Measurements from ENCODE around the gene NPAS1.
"Not testable (repeated sequence)": the region's sequence is repeated elsewhere in the genome, so short reads cannot be mapped to it uniquely, and the experiment has no call there.

NPAS1 gene

GRCh38 chr19:46990991-46991676, 28.5 kb upstream of the NPAS1 start:
- peak; percentile 80 for DNase-seq

DNA sequence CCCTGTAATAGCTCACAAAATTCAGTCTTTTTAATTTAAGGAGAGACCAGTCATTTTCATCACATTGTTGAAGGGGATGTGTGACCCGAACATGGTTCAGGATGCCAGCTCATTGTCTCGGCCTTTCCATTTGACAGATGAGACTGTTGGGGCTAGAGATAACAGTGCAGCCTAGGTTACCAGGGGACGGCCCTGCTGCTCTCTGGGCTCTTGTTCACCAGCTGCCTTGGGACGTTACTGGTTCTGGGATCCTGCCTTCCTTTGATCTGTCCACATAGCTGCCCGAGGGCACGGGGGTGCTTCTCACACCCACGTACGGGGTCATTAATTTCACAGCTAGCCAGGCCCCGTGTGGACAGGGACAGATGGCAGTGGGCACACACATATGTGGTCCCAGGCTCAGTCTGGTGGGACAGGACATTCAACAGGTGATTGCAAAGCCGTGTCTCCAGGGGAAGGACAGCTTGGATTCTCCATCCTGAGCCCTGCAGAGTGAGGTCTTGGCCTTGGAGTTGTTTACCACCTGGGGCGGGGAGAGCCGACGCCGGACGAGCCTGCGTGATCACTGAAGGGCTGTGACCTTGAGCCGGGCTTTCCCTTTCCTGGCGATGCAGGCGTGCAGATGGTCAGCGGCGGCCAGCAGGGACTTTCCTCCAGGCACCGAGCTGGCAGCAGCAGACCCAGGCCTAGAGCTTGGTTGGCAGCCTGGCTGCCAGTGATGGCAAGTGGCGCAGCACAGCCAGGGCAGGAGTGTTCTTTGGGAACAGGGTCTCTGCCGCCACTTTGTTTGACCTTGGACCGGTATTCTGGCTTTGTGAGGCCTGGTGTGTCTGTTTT, 26.7 kb upstream of the NPAS1 start:
- no peak for DNase-seq

DNA sequence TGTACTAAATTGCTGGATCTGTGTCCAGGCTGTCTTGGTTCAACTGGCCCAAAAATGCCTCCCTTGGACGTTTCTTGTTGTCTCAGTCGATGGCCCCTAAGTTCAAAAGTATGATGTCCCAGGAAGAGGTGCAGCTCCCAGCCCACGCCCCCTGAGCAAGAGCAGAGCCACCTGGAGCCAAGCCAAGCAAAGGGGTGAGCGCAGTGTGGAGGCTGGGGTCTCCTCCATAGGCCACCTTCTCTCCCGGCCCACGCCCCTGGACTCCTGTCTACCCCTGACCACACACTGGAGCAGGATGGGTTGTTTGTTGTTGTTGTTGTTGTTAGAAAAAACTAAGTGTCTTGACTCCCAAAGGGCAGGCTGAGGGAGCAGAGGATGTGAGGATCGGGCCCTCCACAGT, 26.0 kb upstream of the NPAS1 start:
- DNase-seq, result no peak

DNA sequence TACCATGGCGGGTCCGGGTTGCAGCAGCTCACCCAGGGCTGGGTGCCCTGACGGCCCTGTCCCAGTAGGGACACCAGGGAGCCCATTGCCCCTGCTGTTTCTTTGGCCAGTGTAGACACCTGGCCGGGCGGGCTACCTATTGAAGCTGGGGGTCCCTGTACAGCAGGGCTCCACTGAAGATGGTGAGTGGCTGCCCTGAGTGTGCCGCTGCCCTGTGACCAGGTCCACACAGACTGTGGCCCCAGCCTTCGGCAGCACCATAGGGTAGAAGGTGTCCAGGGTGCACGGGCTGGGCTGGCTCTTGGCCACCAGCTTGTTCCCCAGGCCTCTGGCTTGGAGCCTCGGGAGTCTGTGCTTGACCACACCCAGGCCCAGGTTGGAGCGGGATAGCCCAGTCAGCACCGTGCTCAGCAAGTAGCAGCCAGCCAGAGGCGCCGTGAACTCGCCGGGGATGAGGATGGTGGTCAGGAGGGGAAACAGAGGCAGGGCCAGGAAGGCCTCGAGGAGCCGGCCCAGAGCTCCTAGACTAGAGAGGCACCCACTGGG, 25.4 kb upstream of the NPAS1 start:
- DNase-seq, result no peak

DNA sequence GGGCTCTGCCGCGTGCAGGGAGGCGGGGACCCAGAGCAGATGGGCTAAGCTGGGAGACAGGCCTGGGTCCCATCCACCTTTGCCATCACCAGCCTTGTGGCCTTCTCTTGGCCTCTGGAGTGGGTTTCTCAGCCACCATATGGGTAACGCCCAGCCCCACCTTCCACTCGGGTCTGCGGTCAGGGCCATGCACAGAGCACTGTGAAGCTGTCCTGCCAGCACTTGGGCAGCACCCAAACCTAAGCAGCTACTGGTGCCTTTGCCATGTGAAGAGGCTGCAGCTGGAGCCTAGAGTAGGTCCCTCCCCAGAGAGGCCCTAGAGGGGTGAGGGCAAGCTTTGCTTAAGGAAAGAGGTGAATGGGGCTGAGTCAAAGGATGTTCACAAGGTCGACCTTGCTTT, 24.1 kb upstream of the NPAS1 start:
- no peak for DNase-seq

- no peak for DNase-seq
These were observed 21.1 kb upstream of the NPAS1 start for GRCh38 chr19:46998445-46999125.

GRCh38 chr19:46999377-46999776, 20.3 kb upstream of the NPAS1 start:
- DNase-seq, result no peak

DNA sequence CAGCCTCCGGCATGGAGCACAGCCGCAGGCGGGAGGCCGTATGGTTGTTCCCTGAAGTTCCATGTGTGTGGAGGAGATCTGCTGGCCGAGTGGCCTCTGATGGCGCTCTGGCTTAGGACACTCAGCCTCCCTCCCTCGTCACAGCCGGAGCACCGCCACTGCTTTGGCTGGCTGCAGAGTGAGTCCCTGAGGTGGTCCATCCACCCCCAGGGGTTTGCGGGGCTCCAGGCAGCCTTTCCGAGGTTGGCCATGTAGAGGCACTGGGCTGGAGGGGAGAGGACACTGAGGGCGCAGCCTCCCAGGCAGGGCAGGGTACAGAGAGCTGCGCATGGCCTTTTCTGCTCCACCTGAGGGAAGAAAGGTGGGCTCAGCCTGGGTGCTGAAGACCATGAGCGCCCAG, 19.8 kb upstream of the NPAS1 start:
- DNase-seq, result no peak

DNA sequence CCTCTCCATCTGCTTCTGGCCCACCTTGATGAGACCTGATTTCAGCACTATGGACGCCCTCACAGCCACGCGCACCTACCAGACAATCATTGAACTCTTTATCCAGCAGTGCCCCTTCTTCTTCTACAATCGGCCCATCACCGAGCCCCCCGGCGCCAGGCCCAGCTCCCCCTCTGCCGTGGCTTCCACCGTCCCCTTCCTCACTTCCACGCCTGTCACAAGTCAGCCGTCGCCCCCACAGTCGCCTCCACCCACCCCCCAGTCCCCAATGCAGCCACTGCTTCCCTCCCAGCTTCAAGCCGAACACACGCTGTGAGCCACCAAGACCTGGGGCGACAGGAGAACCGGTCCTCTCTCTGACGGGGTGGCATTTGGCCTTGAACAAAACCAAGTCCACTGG, 19.3 kb upstream of the NPAS1 start:
- no peak for DNase-seq

GRCh38 chr19:47001584-47001983, 18.1 kb upstream of the NPAS1 start:
- DNase-seq, result no peak

- DNase-seq, result no peak
These were observed 17.4 kb upstream of the NPAS1 start for GRCh38 chr19:47002106-47002766.

- DNase-seq, result no peak
These were observed 16.6 kb upstream of the NPAS1 start for GRCh38 chr19:47002853-47003610.

- DNase-seq, result no peak
These were observed 15.8 kb upstream of the NPAS1 start for GRCh38 chr19:47003611-47004465.

DNA sequence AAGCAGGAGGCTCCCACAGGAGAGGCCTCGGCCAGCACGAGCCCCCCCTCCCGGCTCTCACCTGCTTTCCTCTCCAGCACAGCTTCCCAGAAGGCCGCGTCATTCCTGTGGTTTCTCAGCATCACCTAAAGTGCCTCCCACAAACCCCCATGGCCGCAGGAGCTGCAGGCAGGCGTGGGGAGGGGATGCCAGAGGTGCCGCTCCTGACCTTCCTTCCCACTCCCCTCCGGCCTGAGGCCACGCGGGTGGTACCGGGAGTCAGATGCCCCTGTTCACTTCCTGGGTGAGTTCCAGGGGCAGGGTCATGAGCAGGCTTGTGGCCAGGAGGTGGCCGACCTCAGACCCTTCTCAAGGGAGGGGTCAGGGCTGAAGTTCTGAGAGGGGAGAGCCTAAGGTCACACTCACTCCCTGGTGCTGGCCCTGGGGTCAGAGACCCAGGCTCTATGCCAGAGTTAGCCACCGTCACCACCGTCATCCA, 14.4 kb upstream of the NPAS1 start:
- no peak for DNase-seq

GRCh38 chr19:47005873-47006272, 13.8 kb upstream of the NPAS1 start:
- DNase-seq, result no peak

- DNase-seq, result no peak
These were observed 13.1 kb upstream of the NPAS1 start for GRCh38 chr19:47006496-47006895.

GRCh38 chr19:47010549-47010948, 9.1 kb upstream of the NPAS1 start:
- DNase-seq, result not testable (repeated sequence)

DNA sequence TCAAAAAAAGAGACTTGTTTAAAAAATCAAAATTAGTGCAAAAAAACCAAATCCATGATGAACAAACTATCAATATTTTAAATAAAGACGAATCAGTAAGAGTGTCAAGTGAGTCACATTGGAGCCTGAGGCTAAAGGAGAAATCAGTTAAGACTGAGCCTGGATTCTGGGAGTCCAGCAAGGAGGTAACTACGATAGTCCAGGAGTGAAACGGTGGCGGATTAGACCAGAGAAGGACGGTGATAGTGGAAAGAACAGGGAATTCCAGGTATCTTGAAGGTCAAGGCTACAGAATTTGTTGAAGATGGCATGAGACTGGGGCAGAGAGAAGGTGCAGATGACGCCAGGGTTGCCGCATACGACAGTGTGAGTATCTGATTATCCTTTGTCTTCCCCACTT, 7.0 kb upstream of the NPAS1 start:
- DNase-seq, result no peak

- DNase-seq, result peak; percentile 90
These were observed 6.6 kb upstream of the NPAS1 start for GRCh38 chr19:47013041-47013517.

- no peak for DNase-seq
These were observed 714 bp upstream of the NPAS1 start for GRCh38 chr19:47018923-47019322.

All from activated CD8-positive, alpha-beta memory T cell treated with anti-CD3 and anti-CD28 coated beads, Interleukin-2, amount 50 U/mL, for 48 hours (primary cell).